ENCODE results near the gene ESYT1.

The ESYT1 gene

GRCh38 chr12:56160193-56160763, 32.2 kb downstream of the ESYT1 start:
- DNase-seq (ENCODE audit: low read depth): no peak
- H3K4me3 ChIP-seq (ENCODE audit: low read length): peak overlapping the region; percentile 99
- no peak for TF ChIP-seq CTCF (conservative IDR thresholded peaks at IDR 0.05; ENCODE audit: low read depth, low read length)

- no peak for TF ChIP-seq CTCF (conservative IDR thresholded peaks at IDR 0.05; ENCODE audit: low read depth, low read length)
- peak overlapping the region; percentile 99 for H3K4me3 ChIP-seq (ENCODE audit: low read length)
- no peak for DNase-seq (ENCODE audit: low read depth)
Measured at GRCh38 chr12:56160894-56161689, 33.0 kb downstream of the ESYT1 start.

GRCh38 chr12:56161690-56162351, 33.8 kb downstream of the ESYT1 start:
- H3K4me3 ChIP-seq (ENCODE audit: low read length): no peak overlapping the region
- no peak for TF ChIP-seq CTCF (conservative IDR thresholded peaks at IDR 0.05; ENCODE audit: low read depth, low read length)
- no peak for DNase-seq (ENCODE audit: low read depth)

DNA sequence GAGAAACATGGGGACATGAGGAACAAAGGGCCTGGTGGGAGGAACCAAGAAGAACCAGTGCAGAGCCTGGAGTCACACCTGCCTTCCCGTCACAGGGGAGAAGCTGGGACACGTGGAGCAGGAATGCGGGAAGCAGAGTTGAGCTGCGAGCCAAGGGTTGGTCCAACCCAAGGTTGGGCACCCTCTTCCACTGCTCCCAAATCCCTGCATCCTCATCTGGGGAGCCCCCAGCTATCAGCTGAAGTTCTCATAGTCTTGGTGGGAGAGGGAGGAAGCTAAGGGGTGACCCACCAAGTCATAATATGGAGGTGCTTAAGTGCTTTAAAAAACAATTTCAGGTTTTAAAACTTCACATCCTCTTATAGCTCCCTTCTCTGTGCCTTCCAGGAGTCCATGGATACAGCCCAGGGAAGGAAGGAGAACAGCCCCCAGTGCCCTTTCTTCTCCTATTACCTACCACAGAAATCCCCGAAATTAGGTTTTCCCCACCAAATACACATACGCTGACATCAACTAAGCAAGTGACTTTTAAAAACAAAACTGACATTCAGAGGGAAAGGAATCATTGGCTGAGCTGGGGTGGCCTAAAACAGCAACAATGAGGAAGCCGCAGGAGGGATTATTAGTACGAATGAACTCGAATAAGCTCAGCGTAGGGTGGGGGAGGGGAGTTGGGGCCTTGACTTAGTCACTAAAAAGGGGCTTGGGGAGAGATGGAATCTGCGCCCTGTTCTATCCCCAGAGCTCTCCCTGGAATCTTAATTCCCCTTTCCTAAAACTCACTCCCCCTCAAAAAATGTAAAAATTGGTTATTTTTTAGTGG, 34.6 kb downstream of the ESYT1 start:
- no peak overlapping the region for H3K4me3 ChIP-seq (ENCODE audit: low read length)
- TF ChIP-seq CTCF (conservative IDR thresholded peaks at IDR 0.05; ENCODE audit: low read depth, low read length): no peak
- no peak for DNase-seq (ENCODE audit: low read depth)

DNA sequence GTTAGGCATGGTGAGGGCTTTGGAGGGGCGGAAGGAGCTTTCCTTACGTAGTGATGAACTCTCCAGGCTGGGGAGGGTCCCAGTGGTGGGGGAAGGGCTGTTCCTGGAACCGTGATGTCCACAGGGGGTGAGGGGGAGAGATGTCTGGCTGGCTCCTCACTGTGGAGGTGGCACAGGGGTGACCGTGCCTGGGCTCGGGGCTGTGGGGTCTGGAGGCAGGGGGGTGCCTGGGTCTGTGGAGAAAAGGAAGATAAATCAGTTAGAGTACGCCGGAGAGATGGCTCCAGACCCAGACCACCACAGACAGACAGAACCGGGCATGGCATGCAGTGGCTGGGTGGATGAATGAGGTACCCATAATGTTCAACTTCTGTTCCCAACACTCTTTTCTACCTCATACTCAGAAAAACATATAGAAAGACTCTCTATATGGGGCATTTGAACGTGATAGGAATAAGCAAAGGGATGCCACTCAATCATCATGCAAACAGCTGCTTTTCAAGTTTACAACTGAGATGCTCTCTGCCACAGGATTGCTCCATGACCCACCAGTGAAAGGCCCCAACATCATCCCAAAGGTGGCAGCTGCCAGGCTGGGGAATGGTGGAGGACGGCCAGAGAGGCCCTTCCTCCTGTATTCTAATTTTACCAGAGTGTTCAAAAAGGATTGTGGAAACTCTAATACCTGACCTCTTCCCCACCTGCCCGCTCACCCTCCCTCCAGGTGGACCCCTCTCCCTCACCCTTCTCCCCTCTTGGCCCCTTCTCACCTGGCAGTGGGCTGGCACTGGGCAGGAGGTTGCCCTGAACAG, 35.7 kb downstream of the ESYT1 start:
- no peak for DNase-seq (ENCODE audit: low read depth)
- TF ChIP-seq CTCF (conservative IDR thresholded peaks at IDR 0.05; ENCODE audit: low read depth, low read length): no peak
- H3K4me3 ChIP-seq (ENCODE audit: low read length): no peak overlapping the region

DNA sequence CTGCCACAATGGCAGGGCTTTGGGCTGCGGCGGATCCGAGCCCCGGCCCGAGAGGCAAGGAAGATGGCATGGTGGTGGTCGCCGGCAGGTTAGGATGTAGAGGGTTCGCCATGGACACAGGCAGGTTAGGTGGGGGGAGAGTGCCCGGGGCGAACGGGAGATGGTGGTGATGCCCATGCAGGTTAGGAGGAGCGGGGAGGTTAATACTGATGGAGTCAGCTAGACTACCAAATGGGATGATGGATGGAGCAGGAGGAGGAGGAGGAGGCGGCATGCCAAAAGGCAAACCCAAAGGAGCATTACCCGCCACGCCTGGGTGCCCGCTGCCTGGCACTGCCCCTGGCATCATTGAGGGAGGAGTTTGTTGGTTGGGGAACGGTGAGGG, 36.3 kb downstream of the ESYT1 start:
- no peak overlapping the region for H3K4me3 ChIP-seq (ENCODE audit: low read length)
- no peak for DNase-seq (ENCODE audit: low read depth)
- no peak for TF ChIP-seq CTCF (conservative IDR thresholded peaks at IDR 0.05; ENCODE audit: low read depth, low read length)
